ENCODE data around the gene ILKAP. TPM values are rescaled to one million over a fixed set of nuclear protein-coding genes. Genes with fewer than 3 reads are reported as not detected.
"Not testable (repeated sequence)": the region's sequence is repeated elsewhere in the genome, so short reads cannot be mapped to it uniquely, and the experiment has no call there.

ILKAP gene
- total RNA-seq, 4 donors from 2014 or later, result 36.3 to 82.6 (median 49.6) TPM

DNA sequence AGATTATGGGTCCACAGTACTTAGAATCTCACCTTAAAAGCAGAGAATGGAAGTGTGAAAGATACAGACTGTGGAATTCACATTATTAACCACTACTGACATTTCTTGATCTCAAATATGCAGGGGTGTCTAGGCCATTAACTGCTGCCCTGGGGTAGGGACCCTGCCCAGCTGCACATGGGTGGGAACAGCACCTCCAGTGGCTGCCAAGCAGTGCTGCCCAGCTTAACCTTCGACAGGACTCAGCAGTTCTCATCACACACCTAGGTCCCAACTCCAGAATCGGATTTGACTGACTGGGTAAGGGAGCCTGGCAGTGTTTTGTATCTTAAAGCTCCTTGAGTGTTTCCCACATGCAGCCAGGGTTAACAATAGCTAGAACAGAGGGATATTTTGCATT is 29.8 kb downstream of the ILKAP start:
- no peaks in the 10 kb centered on the region for H3K9me3 ChIP-seq
- no peak overlapping the region for H3K27ac ChIP-seq
- H3K27me3 ChIP-seq, result no peaks in the 10 kb centered on the region
- peaks cover 19% of the 10 kb centered on the region for H3K4me1 ChIP-seq
- WGBS, result no CpG with 5 or more reads among the region's 2 CpGs
- no peak for DNase-seq (ENCODE audit: low spot score in 2 of 2)
- no peak for TF ChIP-seq EP300 (IDR thresholded peaks at IDR 0.05)
- no peak for TF ChIP-seq POLR2AphosphoS5 (IDR thresholded peaks at IDR 0.05)
- TF ChIP-seq POLR2A (IDR thresholded peaks at IDR 0.05), result no peak
- TF ChIP-seq, protein P1, sequence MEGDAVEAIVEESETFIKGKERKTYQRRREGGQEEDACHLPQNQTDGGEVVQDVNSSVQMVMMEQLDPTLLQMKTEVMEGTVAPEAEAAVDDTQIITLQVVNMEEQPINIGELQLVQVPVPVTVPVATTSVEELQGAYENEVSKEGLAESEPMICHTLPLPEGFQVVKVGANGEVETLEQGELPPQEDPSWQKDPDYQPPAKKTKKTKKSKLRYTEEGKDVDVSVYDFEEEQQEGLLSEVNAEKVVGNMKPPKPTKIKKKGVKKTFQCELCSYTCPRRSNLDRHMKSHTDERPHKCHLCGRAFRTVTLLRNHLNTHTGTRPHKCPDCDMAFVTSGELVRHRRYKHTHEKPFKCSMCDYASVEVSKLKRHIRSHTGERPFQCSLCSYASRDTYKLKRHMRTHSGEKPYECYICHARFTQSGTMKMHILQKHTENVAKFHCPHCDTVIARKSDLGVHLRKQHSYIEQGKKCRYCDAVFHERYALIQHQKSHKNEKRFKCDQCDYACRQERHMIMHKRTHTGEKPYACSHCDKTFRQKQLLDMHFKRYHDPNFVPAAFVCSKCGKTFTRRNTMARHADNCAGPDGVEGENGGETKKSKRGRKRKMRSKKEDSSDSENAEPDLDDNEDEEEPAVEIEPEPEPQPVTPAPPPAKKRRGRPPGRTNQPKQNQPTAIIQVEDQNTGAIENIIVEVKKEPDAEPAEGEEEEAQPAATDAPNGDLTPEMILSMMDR (IDR thresholded peaks at IDR 0.05), result no peak
- peaks cover 86% of the 10 kb centered on the region for H3K36me3 ChIP-seq
- H3K4me3 ChIP-seq, result no peak overlapping the region

DNA sequence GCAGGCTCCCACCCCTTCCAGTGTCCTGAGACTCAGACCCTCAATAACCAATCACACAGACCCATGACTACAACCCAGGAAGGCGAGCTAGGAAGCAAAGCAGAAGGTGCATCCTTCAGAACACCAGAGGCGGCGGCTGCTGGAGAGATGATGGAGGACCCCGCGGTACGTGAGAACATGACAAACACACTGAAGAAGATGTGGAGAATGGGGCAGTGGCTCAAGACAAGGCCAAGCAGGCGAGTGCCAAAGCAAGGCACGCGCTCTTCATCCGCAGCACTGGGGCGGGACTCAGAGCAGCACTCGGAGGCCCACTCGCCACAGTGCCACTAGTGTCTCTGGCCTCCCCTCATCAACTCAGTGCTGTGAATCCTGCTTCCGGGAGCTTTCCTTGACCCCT is 31.1 kb downstream of the ILKAP start:
- H3K27me3 ChIP-seq, result no peaks in the 10 kb centered on the region
- no peak overlapping the region for H3K27ac ChIP-seq
- H3K4me3 ChIP-seq, result no peak overlapping the region
- H3K9me3 ChIP-seq, result no peaks in the 10 kb centered on the region
- 88% methylated on average over 14 of the region's 14 CpGs for WGBS
- peaks cover 19% of the 10 kb centered on the region for H3K4me1 ChIP-seq
- peaks cover 83% of the 10 kb centered on the region for H3K36me3 ChIP-seq
- no peak for DNase-seq (ENCODE audit: low spot score in 2 of 2)
- no peak for TF ChIP-seq POLR2A (IDR thresholded peaks at IDR 0.05)
- no peak for TF ChIP-seq EP300 (IDR thresholded peaks at IDR 0.05)
- TF ChIP-seq, protein P1 (IDR thresholded peaks at IDR 0.05), result no peak
- no peak for TF ChIP-seq POLR2AphosphoS5 (IDR thresholded peaks at IDR 0.05)

DNA sequence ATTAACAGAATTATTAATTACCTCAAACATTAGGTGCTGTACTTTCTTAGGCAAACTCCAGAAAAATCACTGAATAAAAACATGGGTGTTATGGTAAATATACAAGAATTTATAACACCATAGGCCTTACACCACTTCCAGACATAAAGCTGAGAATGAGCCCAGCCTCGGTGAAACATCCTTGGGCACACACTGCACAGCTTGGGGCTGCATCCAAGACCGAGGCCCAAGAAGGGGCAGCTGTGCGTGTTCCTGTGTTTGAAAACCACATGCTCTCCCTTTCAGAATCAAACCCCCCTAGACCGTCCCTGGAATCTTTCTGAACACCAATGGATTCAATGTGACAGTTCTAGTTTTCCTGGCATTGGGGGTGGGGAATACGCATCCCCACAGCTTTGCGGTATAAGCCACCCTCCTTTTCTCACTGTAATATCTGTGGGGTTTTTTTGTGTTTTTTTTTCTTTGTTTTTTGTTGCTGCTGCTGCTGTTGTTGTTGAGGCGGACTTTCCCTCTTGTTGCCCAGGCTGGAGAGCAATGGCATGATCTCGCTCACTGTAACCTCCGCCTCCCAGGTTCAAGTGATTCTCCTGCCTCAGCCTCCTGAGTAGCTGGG is 31.8 kb downstream of the ILKAP start:
- TF ChIP-seq EP300 (IDR thresholded peaks at IDR 0.05) (no peak), POLR2A (IDR thresholded peaks at IDR 0.05) (no peak), POLR2AphosphoS5 (IDR thresholded peaks at IDR 0.05) (no peak)
- TF ChIP-seq, protein P1 (IDR thresholded peaks at IDR 0.05), result no peak
- Histone ChIP-seq H3K27ac (no peak overlapping the region), H3K27me3 (no peaks in the 10 kb centered on the region), H3K9me3 (no peaks in the 10 kb centered on the region), H3K4me3 (no peak overlapping the region), H3K4me1 (peaks cover 19% of the 10 kb centered on the region), H3K36me3 (peaks cover 84% of the 10 kb centered on the region)
- WGBS, result 87% methylated on average over 9 of the region's 9 CpGs
- DNase-seq (ENCODE audit: low spot score in 2 of 2), result no peak

DNA sequence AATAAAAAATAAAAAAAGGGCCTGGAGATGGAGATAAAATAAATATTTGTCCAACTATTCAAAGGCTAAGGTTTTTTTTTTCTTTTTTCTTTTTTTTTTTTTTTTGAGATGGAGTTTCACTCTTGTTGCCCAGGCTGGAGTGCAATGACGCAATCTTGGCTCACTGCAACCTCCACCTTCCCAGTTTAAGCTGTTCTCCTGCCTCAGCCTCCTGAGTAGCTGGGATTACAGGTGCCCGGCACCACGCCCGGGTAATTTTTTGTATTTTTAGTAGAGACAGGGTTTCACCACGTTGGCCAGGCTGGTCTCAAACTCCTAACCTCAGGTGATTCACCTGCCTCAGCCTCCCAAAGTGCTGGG is 32.4 kb downstream of the ILKAP start:
- H3K9me3 ChIP-seq; H3K4me3 ChIP-seq; H3K27me3 ChIP-seq; DNase-seq (ENCODE audit: low spot score in 2 of 2); H3K27ac ChIP-seq: not testable (repeated sequence)
- Histone ChIP-seq H3K4me1 (peaks cover 19% of the 10 kb centered on the region), H3K36me3 (peaks cover 80% of the 10 kb centered on the region)
- 84% methylated on average over 5 of the region's 5 CpGs for whole genome bisulfite sequencing

DNA sequence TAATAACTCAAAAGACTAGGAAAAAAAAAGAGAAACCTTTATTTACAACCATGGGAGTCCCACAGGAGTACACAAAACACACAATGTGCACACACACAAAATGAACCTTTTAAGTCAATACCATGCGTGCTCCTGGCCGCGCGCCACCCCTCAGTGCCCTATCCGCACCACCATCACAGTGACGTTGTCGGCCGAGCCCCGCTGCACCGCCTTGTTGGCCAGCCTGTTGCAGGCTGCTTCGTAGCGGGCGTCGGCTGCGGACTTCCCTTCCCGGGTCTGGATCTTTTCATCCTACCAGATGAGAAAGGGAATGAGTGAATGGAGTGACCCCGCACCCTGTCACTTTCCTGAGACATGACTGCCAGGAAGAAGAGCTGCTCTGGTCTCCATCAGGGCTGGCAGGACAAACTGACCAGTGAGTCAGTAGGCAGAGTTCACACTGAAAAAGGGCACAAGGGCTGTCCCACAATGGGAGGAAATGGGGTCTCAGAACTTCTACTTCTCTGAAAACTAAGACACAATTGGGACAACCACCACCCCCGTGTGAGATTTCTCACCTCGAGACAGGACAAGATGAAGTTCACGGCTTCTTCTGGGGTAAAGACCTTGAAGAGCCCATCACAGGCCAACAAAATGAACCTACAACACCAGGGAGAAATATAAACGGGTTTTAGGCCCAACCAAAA is 33.0 kb downstream of the ILKAP start:
- Histone ChIP-seq H3K27me3 (no peaks in the 10 kb centered on the region), H3K4me3 (no peak overlapping the region), H3K9me3 (no peaks in the 10 kb centered on the region), H3K4me1 (peaks cover 19% of the 10 kb centered on the region), H3K36me3 (peaks cover 78% of the 10 kb centered on the region), H3K27ac (no peak overlapping the region)
- no peak for DNase-seq (ENCODE audit: low spot score in 2 of 2)
- TF ChIP-seq POLR2A (IDR thresholded peaks at IDR 0.05) (no peak), POLR2AphosphoS5 (IDR thresholded peaks at IDR 0.05) (no peak), EP300 (IDR thresholded peaks at IDR 0.05) (no peak)
- TF ChIP-seq, protein P1 (IDR thresholded peaks at IDR 0.05), result no peak
- WGBS, result 89% methylated on average over 21 of the region's 21 CpGs
